Stomach (tissue), 4 donors: Measurements from ENCODE around the gene POC1A.

Experiments used
- POLR2AphosphoS5 ChIP-seq, 3 donors: sonication (generic); formaldehyde crosslinking; IDR thresholded peaks; one replicate each; pipeline ENCODE4 v1.6.1; 2016; ENCODE audit warnings: antibody characterized with exemption in 3 of 3
- TF ChIP-seq, protein P1 (sequence below), 7 experiments: fragments of 450-650 bp in 4 of 7; fragments of 200-600 bp in 3 of 7; sonication (generic) in 3 of 7; IDR thresholded peaks; one replicate each; pipeline ENCODE4 v1.5.1; 2016 to 2019; ENCODE audit warnings: antibody characterized with exemption in 7 of 7, control low read depth in 2 of 7, mild to moderate bottlenecking in 1 of 7

DNA sequence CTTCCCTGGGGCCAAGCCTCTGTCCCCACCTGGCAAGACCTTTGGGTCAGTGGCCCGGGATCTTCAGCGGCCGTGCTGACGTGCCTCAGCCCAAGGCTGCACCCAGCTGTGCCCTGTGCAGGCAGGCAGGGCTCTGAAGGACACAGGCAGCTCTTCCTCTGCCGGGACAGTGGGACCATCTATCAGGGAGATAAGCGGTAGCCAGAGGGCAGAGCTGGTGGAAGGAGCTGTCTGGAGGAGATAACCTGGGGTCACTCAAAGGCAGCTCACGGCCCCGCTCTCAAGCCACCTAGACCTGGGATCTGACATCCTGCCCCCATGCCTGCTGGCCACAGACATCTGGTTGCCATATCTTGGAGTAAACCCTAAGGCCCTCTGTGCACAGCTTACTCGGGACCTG is 125.2 kb downstream of the POC1A start:
- TF ChIP-seq POLR2AphosphoS5 (IDR thresholded peaks at IDR 0.05), result no peak
- TF ChIP-seq, protein P1, sequence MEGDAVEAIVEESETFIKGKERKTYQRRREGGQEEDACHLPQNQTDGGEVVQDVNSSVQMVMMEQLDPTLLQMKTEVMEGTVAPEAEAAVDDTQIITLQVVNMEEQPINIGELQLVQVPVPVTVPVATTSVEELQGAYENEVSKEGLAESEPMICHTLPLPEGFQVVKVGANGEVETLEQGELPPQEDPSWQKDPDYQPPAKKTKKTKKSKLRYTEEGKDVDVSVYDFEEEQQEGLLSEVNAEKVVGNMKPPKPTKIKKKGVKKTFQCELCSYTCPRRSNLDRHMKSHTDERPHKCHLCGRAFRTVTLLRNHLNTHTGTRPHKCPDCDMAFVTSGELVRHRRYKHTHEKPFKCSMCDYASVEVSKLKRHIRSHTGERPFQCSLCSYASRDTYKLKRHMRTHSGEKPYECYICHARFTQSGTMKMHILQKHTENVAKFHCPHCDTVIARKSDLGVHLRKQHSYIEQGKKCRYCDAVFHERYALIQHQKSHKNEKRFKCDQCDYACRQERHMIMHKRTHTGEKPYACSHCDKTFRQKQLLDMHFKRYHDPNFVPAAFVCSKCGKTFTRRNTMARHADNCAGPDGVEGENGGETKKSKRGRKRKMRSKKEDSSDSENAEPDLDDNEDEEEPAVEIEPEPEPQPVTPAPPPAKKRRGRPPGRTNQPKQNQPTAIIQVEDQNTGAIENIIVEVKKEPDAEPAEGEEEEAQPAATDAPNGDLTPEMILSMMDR (IDR thresholded peaks at IDR 0.05), result no peak
